Left lung (tissue), 10 donors: Measurements from ENCODE around the gene CACNA1D. TPM values are rescaled to one million over a fixed set of nuclear protein-coding genes. Genes with fewer than 3 reads are reported as not detected.

Experiments used
- ATAC-seq: fragments of 200-7000 bp; cut with Tn5 transposase; one replicate; pipeline ENCODE4 v1.9.1; 2020; ENCODE audit warnings: moderate library complexity
- DNase-seq, 4 donors: peaks; one replicate each; pipeline ENCODE4 v3.0.0-alpha.2; 2013 to 2020
- H3K27ac ChIP-seq, 2 donors: fragments of 200-600 bp; sonication (generic) in 1 of 2; one replicate each; pipeline versions ENCODE4 v1.5.0 to v1.8.0; 2020 to 2021
- H3K27me3 ChIP-seq, 2 donors: fragments of 200-600 bp; sonication (generic) in 1 of 2; one replicate each; pipeline versions ENCODE4 v1.5.0 to v1.8.0; 2020 to 2021
- H3K36me3 ChIP-seq, 2 donors: fragments of 200-600 bp; sonication (generic) in 1 of 2; one replicate each; pipeline versions ENCODE4 v1.5.0 to v1.8.0; 2020 to 2021
- H3K4me1 ChIP-seq, 2 donors: fragments of 200-600 bp; one replicate each; pipeline ENCODE4 v1.8.0; 2021
- H3K4me3 ChIP-seq, 2 donors: fragments of 200-600 bp; sonication (generic) in 1 of 2; one replicate each; pipeline versions ENCODE4 v1.5.0 to v1.8.0; 2020 to 2021; ENCODE audit warnings: mild to moderate bottlenecking in 1 of 2
- H3K9me3 ChIP-seq, 2 donors: fragments of 200-600 bp; sonication (generic) in 1 of 2; one replicate each; pipeline versions ENCODE4 v1.5.0 to v1.8.0; 2020 to 2021
- CTCF ChIP-seq, 2 donors: fragments of 200-600 bp; sonication (generic) in 1 of 2; IDR thresholded peaks; one replicate each; pipeline versions ENCODE4 v1.5.0 to v1.8.0; 2021; ENCODE audit warnings: antibody characterized with exemption in 2 of 2
- intact Hi-C, 2 donors: fragments of 100-400 bp; cut with DNase I; formaldehyde crosslinking; loops; one replicate each; pipeline versions ENCODE4 v1.11.2 to v1.14.2; 2022
- polyA plus RNA-seq, 6 donors: library from polyadenylated mRNA; unstranded; fragments of 120-200 nt; gene quantifications; one replicate each; pipeline ENCODE4 v1.2.1, GENCODE V29; 2013; ENCODE audit not compliant: insufficient read length in 6 of 6
- total RNA-seq, 2 donors: library from RNA; stranded (reverse); fragmentation: NEBNext Ultra II Directional; extraction: Animal tissue kit (Norgen Biotek cat#: 25700); gene quantifications; one replicate each; pipeline ENCODE4 v1.2.1, GENCODE V29; 2021
- donor health status: DM: no; HTN: yes; CAD: no.
- donor health status: DM: no; HTN: no; CAD: no.

The CACNA1D gene
- total and polyA plus RNA-seq, 8 donors = 32.6 to 78.2 (median 56.2) TPM

- Histone ChIP-seq H3K27ac (no peak overlapping the region), H3K36me3 (no peaks in the 10 kb centered on the region), H3K27me3 (peaks cover 0 to 22% of the 10 kb centered on the region in 2 donors), H3K4me1 (no peaks in the 10 kb centered on the region), H3K4me3 (no peak overlapping the region), H3K9me3 (no peaks in the 10 kb centered on the region)
- intact Hi-C loops = no loop called here
- ATAC-seq = no peak
- no peak for TF ChIP-seq CTCF (IDR thresholded peaks at IDR 0.05)
- no peak for DNase-seq
Observed at GRCh38 chr3:53689681-53690080, 195.3 kb downstream of the CACNA1D start.

GRCh38 chr3:53690521-53690920, 196.1 kb downstream of the CACNA1D start:
- no peak for TF ChIP-seq CTCF (IDR thresholded peaks at IDR 0.05)
- intact Hi-C loops = no loop called here
- Histone ChIP-seq H3K9me3 (no peaks in the 10 kb centered on the region), H3K4me3 (no peak overlapping the region), H3K4me1 (no peaks in the 10 kb centered on the region), H3K27ac (no peak overlapping the region), H3K27me3 (peaks cover 0 to 16% of the 10 kb centered on the region in 2 donors), H3K36me3 (no peaks in the 10 kb centered on the region)
- ATAC-seq = no peak
- DNase-seq = no peak

GRCh38 chr3:53691349-53691748, 196.9 kb downstream of the CACNA1D start:
- no peak for ATAC-seq
- peaks cover 0 to 10% of the 10 kb centered on the region in 2 donors for H3K27me3 ChIP-seq
- intact Hi-C loops = no loop called here

GRCh38 chr3:53691885-53692284, 197.5 kb downstream of the CACNA1D start:
- no peaks in the 10 kb centered on the region for H3K9me3 ChIP-seq
- H3K4me1 ChIP-seq = no peaks in the 10 kb centered on the region
- TF ChIP-seq CTCF (IDR thresholded peaks at IDR 0.05) = no peak
- intact Hi-C loops = no loop called here
- H3K27me3 ChIP-seq = peaks cover 0 to 10% of the 10 kb centered on the region in 2 donors
- ATAC-seq = no peak
- H3K4me3 ChIP-seq = no peak overlapping the region
- no peaks in the 10 kb centered on the region for H3K36me3 ChIP-seq
- H3K27ac ChIP-seq = no peak overlapping the region
- no peak for DNase-seq

More at GRCh38 chr3:53691349-53691748, 196.9 kb downstream of the CACNA1D start:
- no peak for DNase-seq
- no peaks in the 10 kb centered on the region for H3K36me3 ChIP-seq
- no peaks in the 10 kb centered on the region for H3K4me1 ChIP-seq
- no peak overlapping the region for H3K4me3 ChIP-seq
- TF ChIP-seq CTCF (IDR thresholded peaks at IDR 0.05) = no peak
- no peaks in the 10 kb centered on the region for H3K9me3 ChIP-seq
- no peak overlapping the region for H3K27ac ChIP-seq

GRCh38 chr3:53693451-53693850, 199.0 kb downstream of the CACNA1D start:
- Histone ChIP-seq H3K9me3 (no peaks in the 10 kb centered on the region), H3K4me3 (no peak overlapping the region), H3K27me3 (peaks cover 0 to 10% of the 10 kb centered on the region in 2 donors), H3K36me3 (no peaks in the 10 kb centered on the region), H3K4me1 (no peaks in the 10 kb centered on the region), H3K27ac (no peak overlapping the region)
- intact Hi-C loops = no loop called here
- DNase-seq = no peak
- ATAC-seq = no peak
- TF ChIP-seq CTCF (IDR thresholded peaks at IDR 0.05) = no peak
